Spinal cord (tissue), 10 donors: ENCODE results near the gene PCSK9. TPM values are rescaled to one million over a fixed set of nuclear protein-coding genes. Genes with fewer than 3 reads are reported as not detected.

Experiments
- DNase-seq, 6 donors: peaks; one replicate each; pipeline versions ENCODE4 v3.0.0 to v3.0.0-alpha.2; 2013 to 2015; ENCODE audit warnings: low spot score in 6 of 6, low read depth in 4 of 6
- H3K27ac ChIP-seq: one replicate; pipeline ENCODE4 v1.5.1; 2013; ENCODE audit warnings: low read depth, low read length, control low read depth
- H3K27me3 ChIP-seq: one replicate; pipeline ENCODE4 v1.6.1; 2013; ENCODE audit warnings: low read length; ENCODE audit not compliant: control insufficient read depth, insufficient read depth
- H3K36me3 ChIP-seq: one replicate; pipeline ENCODE4 v1.6.1; 2013; ENCODE audit warnings: low read length; ENCODE audit not compliant: control insufficient read depth, insufficient read depth
- H3K4me1 ChIP-seq: one replicate; pipeline ENCODE4 v1.6.1; 2013; ENCODE audit warnings: low read length; ENCODE audit not compliant: control insufficient read depth, insufficient read depth
- H3K4me3 ChIP-seq: one replicate; pipeline ENCODE4 v1.5.1; 2013; ENCODE audit warnings: low read depth, low read length, control low read depth
- H3K9me3 ChIP-seq: one replicate; pipeline ENCODE4 v1.6.1; 2013; ENCODE audit warnings: low read length; ENCODE audit not compliant: control insufficient read depth, insufficient read depth
- WGBS: methylation state at CpG from one replicate; pipeline ENCODE4 v1.1.5; 2013; ENCODE audit warnings: missing lambda C conversion rate; ENCODE audit not compliant: insufficient coverage; 5-methylcytosine and 5-hydroxymethylcytosine counted together
- polyA plus RNA-seq, 2 donors: library from polyadenylated mRNA; unstranded; fragments of 120-200 nt; gene quantifications; one replicate each; pipeline ENCODE4 v1.2.1, GENCODE V29; 2013; ENCODE audit not compliant: insufficient read length in 2 of 2
- total RNA-seq, 2 donors: library from RNA; depleted of rRNA in 1 of 2; stranded (reverse); fragments of 120-200 nt in 1 of 2; fragments of >200 nt in 1 of 2; gene quantifications; one replicate each; pipeline versions ENCODE4 v1.2.3 to v1.2.4, GENCODE V29; 2013 to 2014
- donor health status: healthy.

The PCSK9 gene
- total and polyA plus RNA-seq, 4 donors: 1.1 to 3.2 (median 1.4) TPM

DNA sequence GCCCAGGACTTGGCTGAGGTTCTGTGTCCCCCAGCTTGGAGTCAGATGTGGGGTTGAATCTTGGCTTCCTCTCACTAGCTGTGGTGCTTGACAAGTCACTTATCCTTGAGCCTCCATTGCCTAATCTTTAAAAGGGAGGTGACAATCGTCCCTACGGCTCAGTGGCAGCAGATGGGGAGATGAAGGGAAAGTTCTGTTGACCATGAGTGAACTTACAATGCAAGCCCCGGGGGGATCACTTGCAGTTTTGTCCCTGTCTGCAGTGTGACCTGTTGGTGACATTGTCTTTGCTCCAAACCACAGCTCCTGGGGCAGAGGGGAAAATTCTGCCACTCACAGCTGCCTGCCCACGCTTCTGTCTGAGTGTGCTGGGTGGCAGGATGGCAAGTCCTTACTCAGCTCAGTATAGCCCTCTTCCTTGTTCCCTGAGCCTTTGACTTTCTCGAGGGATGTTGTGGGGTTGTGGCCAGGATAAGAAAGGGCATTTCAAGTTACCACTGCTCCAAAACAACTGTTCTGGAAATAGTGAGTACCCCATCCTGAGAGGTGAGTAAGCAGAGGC, 1.7 kb downstream of the PCSK9 start:
- Histone ChIP-seq H3K36me3 (no peaks in the 10 kb centered on the region), H3K4me3 (no peak overlapping the region), H3K4me1 (peaks cover 19% of the 10 kb centered on the region), H3K9me3 (no peaks in the 10 kb centered on the region), H3K27me3 (peaks cover 44% of the 10 kb centered on the region), H3K27ac (no peak overlapping the region)
- WGBS: 59% methylated on average over 4 of the region's 5 CpGs
- no peak for DNase-seq

DNA sequence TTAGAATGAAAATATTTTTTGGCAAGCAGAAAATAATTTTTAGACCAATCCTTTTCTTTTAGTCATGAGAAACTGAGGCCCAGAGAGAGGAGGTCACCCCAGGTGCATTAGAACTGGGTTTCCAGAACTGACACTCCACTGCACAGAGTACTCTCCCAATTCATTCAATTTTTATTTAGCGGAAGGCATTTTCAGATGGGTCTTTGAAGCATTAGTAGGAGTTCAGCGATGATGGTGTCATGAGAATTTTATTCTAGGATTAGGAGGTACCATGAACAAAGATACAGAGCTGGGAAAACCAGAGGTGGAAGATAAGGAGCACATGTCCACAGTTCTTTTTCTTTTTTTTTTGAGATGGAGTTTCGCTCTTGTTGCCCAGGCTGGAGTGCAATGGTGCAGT, 2.3 kb downstream of the PCSK9 start:
- H3K4me3 ChIP-seq: no peak overlapping the region
- no peaks in the 10 kb centered on the region for H3K9me3 ChIP-seq
- no peak overlapping the region for H3K27ac ChIP-seq
- H3K36me3 ChIP-seq: no peaks in the 10 kb centered on the region
- 75% methylated on average over 2 of the region's 3 CpGs for WGBS
- peaks cover 19% of the 10 kb centered on the region for H3K4me1 ChIP-seq
- DNase-seq: no peak
- peaks cover 44% of the 10 kb centered on the region for H3K27me3 ChIP-seq

DNA sequence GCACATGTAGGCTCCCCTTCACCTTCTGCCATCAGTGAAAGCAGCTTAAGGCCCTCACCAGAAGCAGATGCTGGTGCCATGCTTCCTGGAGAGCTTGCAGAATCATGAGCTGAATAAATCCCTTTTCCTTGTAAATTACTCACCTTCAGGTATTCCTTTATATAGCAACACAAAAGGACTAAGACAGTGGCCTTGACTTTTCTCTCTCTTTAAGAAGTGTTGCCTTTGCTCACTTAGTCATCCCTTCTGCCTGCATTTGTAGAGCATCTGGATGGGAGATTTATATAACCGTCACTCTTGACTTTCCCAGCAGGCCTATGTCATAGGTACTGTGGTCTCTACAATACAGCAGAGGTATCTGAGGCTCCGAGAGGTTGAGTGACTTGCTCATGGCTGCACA, 3.7 kb downstream of the PCSK9 start:
- no peaks in the 10 kb centered on the region for H3K36me3 ChIP-seq
- peaks cover 19% of the 10 kb centered on the region for H3K4me1 ChIP-seq
- DNase-seq: no peak
- peaks cover 37% of the 10 kb centered on the region for H3K27me3 ChIP-seq
- H3K9me3 ChIP-seq: no peaks in the 10 kb centered on the region
- H3K27ac ChIP-seq: no peak overlapping the region
- 100% methylated on average over 1 of the region's 2 CpGs for WGBS
- H3K4me3 ChIP-seq: no peak overlapping the region

DNA sequence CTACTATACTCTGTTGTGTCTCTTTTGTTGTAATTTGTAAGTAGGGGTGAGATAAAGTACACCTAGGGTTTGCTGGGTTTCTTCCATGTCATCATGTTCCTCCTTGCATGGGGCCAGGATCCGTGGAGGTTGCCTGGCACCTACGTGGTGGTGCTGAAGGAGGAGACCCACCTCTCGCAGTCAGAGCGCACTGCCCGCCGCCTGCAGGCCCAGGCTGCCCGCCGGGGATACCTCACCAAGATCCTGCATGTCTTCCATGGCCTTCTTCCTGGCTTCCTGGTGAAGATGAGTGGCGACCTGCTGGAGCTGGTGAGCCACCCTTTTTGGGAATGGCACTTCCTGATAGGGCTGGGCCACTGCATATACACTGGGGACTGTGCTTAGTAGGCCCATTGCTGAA, 4.4 kb downstream of the PCSK9 start:
- Histone ChIP-seq H3K27me3 (peaks cover 29% of the 10 kb centered on the region), H3K4me1 (peaks cover 19% of the 10 kb centered on the region), H3K27ac (no peak overlapping the region), H3K9me3 (no peaks in the 10 kb centered on the region), H3K36me3 (no peaks in the 10 kb centered on the region), H3K4me3 (no peak overlapping the region)
- DNase-seq: no peak
- WGBS: 91% methylated on average over 9 of the region's 9 CpGs

DNA sequence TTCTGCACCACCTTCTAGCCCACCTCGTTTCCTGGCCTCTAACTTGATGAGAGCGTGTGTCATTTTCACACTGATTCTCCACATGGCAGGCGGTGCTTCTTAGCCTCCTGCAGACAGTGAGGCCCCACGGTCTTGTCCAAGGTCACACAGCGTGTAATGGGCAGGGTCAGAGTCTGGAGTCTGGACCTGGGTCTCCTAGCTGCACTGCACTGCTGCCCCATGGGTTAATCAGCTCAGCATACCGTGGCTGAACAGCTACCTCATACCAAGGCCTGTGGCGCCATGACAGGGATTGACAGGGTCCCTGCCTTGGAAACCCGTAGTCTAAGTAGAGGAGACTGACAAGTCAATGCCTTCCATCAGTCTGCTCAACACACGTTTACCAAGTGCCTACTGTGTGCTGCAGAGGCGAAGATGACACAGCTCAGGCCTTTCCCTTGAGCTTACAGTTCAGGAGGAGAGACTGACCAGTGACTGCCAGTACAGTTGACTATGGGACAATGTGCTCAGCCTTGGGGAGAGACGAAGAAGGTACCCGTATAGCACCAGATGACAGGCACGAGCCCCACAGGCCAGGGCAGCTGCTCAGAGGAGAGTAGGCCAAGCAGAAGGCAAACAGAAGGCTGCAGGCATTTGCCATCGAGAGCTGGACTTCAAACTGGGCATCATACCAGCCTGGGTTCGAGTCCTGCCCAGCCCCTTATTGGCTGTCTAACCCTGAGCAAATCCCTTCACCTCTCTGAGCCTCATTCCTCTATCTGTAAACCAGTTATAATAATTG, 5.5 kb downstream of the PCSK9 start:
- Histone ChIP-seq H3K4me1 (peaks cover 20% of the 10 kb centered on the region), H3K36me3 (no peaks in the 10 kb centered on the region), H3K27me3 (peaks cover 19% of the 10 kb centered on the region), H3K9me3 (no peaks in the 10 kb centered on the region), H3K27ac (no peak overlapping the region), H3K4me3 (no peak overlapping the region)
- no peak for DNase-seq
- WGBS: 84% methylated on average over 13 of the region's 15 CpGs

DNA sequence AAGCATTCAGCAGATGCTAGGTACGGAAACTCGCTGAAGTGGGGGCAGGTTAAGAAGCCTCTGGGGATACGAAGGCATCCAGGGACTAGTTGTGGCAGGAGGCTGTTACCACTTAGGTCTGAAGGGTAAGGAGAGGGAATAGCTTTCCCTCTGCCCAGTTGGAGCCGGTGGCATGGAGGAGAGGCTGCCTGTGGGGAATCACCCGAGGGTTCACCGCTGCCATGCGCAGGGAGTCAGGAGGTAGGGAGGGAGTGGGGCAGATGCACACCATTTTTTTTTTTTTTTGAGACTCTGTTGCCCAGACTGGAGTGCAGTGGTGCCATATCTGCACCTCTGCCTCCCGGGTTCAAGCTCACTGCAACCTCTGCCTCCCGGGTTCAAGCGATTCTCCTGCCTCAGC, 6.1 kb downstream of the PCSK9 start:
- Histone ChIP-seq H3K27me3 (peaks cover 12% of the 10 kb centered on the region), H3K27ac (no peak overlapping the region), H3K4me1 (peaks cover 20% of the 10 kb centered on the region), H3K4me3 (no peak overlapping the region), H3K9me3 (no peaks in the 10 kb centered on the region), H3K36me3 (no peaks in the 10 kb centered on the region)
- WGBS: 90% methylated on average over 9 of the region's 10 CpGs
- no peak for DNase-seq

DNA sequence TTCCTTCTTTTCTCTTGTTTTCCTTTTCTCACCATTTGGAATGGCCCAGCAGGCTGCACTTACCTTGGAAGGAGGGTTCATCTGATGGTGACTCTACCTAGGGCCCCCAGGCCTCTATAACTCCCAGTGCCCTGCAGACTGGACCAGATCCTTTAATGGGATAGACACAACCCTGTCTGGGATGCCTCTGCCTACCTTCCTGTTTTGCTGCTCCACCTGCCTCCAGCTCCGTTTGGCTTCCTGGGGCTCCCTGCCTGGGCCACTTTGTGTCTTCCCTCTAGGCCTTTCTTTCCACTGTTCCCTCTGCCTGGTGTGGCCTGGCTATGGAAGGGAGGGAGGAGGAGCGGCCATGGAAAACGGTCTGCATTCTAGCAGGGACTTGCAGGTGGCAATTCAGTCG, 7.5 kb downstream of the PCSK9 start:
- no peak for DNase-seq
- no peaks in the 10 kb centered on the region for H3K9me3 ChIP-seq
- H3K27me3 ChIP-seq: no peaks in the 10 kb centered on the region
- H3K4me1 ChIP-seq: peaks cover 23% of the 10 kb centered on the region
- H3K4me3 ChIP-seq: no peak overlapping the region
- 77% methylated on average over 4 of the region's 4 CpGs for WGBS
- no peak overlapping the region for H3K27ac ChIP-seq
- H3K36me3 ChIP-seq: no peaks in the 10 kb centered on the region

DNA sequence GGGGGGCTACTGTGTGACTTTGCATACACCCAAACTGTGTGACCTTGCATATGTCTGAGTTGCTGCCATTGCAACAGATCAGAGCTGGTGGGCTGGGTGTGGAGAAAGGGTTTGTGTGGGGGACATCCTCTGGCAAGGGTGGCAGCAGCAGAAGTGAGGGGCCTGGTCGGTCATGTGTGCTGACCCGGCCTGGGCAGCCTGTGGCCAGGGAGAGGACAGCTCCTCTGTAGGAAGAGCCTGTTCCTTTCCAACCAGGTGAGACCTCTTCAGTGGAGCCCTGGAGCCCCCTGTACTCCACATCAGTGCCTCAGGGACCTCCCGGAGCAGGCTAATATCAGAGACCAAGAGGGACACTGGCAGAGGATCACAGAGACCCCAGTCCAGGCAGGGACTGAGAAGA, 8.3 kb downstream of the PCSK9 start:
- Histone ChIP-seq H3K4me3 (no peak overlapping the region), H3K27me3 (no peaks in the 10 kb centered on the region), H3K4me1 (peaks cover 23% of the 10 kb centered on the region), H3K9me3 (no peaks in the 10 kb centered on the region), H3K27ac (no peak overlapping the region), H3K36me3 (no peaks in the 10 kb centered on the region)
- no peak for DNase-seq
- 90% methylated on average over 3 of the region's 3 CpGs for WGBS

DNA sequence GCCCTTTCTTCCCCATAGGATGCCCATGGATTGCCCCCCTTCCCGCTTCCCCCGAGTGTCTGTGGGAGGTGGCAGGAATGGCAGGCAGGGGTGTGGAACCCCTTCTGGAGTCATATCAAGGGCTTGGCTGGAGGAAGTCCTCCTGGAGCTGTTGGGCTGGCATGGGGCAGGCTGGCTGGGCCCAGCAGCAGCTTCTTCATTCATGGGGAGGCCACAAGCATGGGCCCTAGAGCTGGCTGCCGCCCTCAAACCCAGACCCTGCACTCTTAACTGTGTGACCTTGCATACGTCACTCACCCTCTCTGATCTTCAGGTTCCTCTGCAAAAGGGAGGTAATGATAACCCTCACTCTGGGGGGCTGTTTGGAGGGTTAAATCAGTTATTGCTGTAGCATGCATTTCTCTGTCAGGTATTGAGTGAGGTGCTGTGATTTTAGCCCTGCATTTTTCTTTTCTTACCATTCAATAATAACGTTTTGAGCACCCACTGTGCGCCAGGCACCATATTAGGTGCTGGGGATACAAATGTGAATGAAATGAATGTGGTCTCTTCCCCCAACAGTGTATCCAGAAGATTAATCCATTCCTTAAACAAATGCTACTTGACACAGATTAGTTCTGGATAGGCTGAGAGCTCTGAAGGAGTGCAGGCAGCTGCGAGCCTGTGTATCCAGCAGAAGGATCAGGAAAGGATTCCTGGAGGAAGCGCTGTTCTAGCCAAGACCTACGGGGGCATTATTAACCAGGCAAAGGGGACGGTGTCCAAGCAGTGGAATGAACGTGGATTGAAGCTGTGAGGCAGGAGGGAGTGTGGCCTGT, 9.3 kb downstream of the PCSK9 start:
- Histone ChIP-seq H3K36me3 (no peaks in the 10 kb centered on the region), H3K9me3 (no peaks in the 10 kb centered on the region), H3K27ac (no peak overlapping the region), H3K4me3 (no peak overlapping the region), H3K4me1 (peaks cover 27% of the 10 kb centered on the region), H3K27me3 (no peaks in the 10 kb centered on the region)
- DNase-seq: no peak
- WGBS: 64% methylated on average over 5 of the region's 11 CpGs
